Type B pancreatic cell (in vitro differentiated cells): ENCODE results near the gene MOB1A. TPM values are rescaled to one million over a fixed set of nuclear protein-coding genes. Genes with fewer than 3 reads are reported as not detected.

Experiments used
- DNase-seq: peaks from one replicate; pipeline ENCODE4 v3.0.0; 2021; ENCODE audit warnings: mixed read lengths; ENCODE audit not compliant: unreplicated experiment; ENCODE audit errors: extremely low spot score
- H3K27ac Mint-ChIP-seq: 2 replicates; pipeline ENCODE4 v1.8.0; 2021; ENCODE audit warnings: mild to moderate bottlenecking, mixed read lengths
- H3K27me3 Mint-ChIP-seq: 2 replicates; pipeline ENCODE4 v1.8.0; 2021; ENCODE audit warnings: mixed read lengths
- H3K36me3 Mint-ChIP-seq: 2 replicates; pipeline ENCODE4 v1.8.0; 2021; ENCODE audit warnings: mixed read lengths
- H3K4me1 Mint-ChIP-seq: one replicate; pipeline ENCODE4 v1.8.0; 2021; ENCODE audit warnings: mixed read lengths; ENCODE audit not compliant: unreplicated experiment
- H3K4me3 Mint-ChIP-seq: 2 replicates; pipeline ENCODE4 v1.8.0; 2021; ENCODE audit warnings: mild to moderate bottlenecking, mixed read lengths
- H3K9me3 Mint-ChIP-seq: 2 replicates; pipeline ENCODE4 v1.8.0; 2021; ENCODE audit warnings: mixed read lengths
- total RNA-seq: library from RNA; stranded (reverse); gene quantifications from 2 replicates; pipeline ENCODE4 v1.2.1, GENCODE V29; 2021; ENCODE audit warnings: low replicate concordance
- TF ChIP-seq, protein P1 (sequence below): fragments of 200-600 bp; sonication (generic); conservative IDR thresholded peaks from 2 replicates; pipeline ENCODE4 v1.5.0; 2021; ENCODE audit warnings: antibody characterized with exemption, mild to moderate bottlenecking

The MOB1A gene
- total RNA-seq, 1 donor from 2014 or later: 95.4 TPM

DNA sequence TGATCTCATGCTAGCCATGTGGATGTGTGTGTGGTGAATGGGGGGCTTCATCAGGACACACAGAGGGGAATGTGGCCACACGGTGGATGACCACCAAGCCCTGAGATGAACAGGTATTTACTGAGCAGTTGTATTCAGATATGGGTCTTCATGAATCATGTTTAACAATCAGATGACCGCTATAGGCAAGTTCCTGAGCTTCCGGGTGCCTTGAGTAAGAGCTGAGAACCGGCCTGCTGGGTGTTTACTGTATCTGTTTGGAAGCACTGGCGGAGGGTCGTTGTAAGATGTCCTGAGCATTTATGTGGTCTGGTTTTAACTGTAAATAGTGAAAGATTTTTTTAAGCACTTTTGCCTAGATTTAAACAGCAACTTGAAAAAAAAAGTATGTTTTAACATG, 74.9 kb downstream of the MOB1A start:
- DNase-seq: peak; percentile 10
- no peak overlapping the region for H3K4me3 Mint-ChIP-seq
- TF ChIP-seq, protein P1, sequence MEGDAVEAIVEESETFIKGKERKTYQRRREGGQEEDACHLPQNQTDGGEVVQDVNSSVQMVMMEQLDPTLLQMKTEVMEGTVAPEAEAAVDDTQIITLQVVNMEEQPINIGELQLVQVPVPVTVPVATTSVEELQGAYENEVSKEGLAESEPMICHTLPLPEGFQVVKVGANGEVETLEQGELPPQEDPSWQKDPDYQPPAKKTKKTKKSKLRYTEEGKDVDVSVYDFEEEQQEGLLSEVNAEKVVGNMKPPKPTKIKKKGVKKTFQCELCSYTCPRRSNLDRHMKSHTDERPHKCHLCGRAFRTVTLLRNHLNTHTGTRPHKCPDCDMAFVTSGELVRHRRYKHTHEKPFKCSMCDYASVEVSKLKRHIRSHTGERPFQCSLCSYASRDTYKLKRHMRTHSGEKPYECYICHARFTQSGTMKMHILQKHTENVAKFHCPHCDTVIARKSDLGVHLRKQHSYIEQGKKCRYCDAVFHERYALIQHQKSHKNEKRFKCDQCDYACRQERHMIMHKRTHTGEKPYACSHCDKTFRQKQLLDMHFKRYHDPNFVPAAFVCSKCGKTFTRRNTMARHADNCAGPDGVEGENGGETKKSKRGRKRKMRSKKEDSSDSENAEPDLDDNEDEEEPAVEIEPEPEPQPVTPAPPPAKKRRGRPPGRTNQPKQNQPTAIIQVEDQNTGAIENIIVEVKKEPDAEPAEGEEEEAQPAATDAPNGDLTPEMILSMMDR: no peak
- H3K27ac Mint-ChIP-seq: no peak overlapping the region
- H3K9me3 Mint-ChIP-seq: no peaks in the 10 kb centered on the region
- H3K36me3 Mint-ChIP-seq: peaks cover 9% of the 10 kb centered on the region
- no peaks in the 10 kb centered on the region for H3K27me3 Mint-ChIP-seq
- no peaks in the 10 kb centered on the region for H3K4me1 Mint-ChIP-seq

Other genes with a start within 250 kb of the MOB1A start
- gene TET3, start 194.0 kb downstream of the MOB1A start, total RNA-seq: 34.6 and 71.5 TPM in 2 replicates
- gene BOLA3, start 31.0 kb downstream of the MOB1A start, total RNA-seq: 35.6 and 54.3 TPM in 2 replicates
- gene MTHFD2, start 19.7 kb upstream of the MOB1A start, total RNA-seq: 73.5 and 85.9 TPM in 2 replicates
- gene SLC4A5, start 164.5 kb upstream of the MOB1A start, total RNA-seq: 1.5 and 6.4 TPM in 2 replicates
- gene DCTN1, start 201.4 kb upstream of the MOB1A start, total RNA-seq: 120 and 165 TPM in 2 replicates
- 2.9 and 10.4 TPM in 2 replicates for gene C2orf81, start 242.7 kb upstream of the MOB1A start, total RNA-seq
- 10.0 and 41.7 TPM in 2 replicates for gene WDR54, start 242.9 kb upstream of the MOB1A start, total RNA-seq